Fibroblast of lung (primary cell): ENCODE measurements around the gene CCDC171. TPM values are rescaled to one million over a fixed set of nuclear protein-coding genes. Genes with fewer than 3 reads are reported as not detected.

Experiments used
- DNase-seq, 2 donors: peaks; one replicate each; pipeline versions ENCODE4 v3.0.0 to v3.0.0-alpha.2; 2010; ENCODE audit warnings: low read depth in 2 of 2
- H2AFZ ChIP-seq: 2 replicates; pipeline ENCODE4 v1.5.1; 2012; ENCODE audit warnings: low read length, control low read depth, inconsistent platforms
- H3K27ac ChIP-seq: 2 replicates; pipeline ENCODE4 v1.5.1; 2011; ENCODE audit warnings: low read length, control low read depth; ENCODE audit not compliant: insufficient read depth
- H3K27me3 ChIP-seq: 2 replicates; pipeline ENCODE4 v1.5.1; 2011; ENCODE audit warnings: mild to moderate bottlenecking, low read length; ENCODE audit not compliant: control insufficient read depth, insufficient read depth
- H3K36me3 ChIP-seq: 2 replicates; pipeline ENCODE4 v1.5.1; 2011; ENCODE audit warnings: low read length; ENCODE audit not compliant: control insufficient read depth, insufficient read depth
- H3K4me1 ChIP-seq: 2 replicates; pipeline ENCODE4 v1.5.1; 2011; ENCODE audit warnings: low read length; ENCODE audit not compliant: control insufficient read depth, insufficient read depth; ENCODE audit errors: extremely low read depth
- H3K4me2 ChIP-seq: 2 replicates; pipeline ENCODE4 v1.5.1; 2011; ENCODE audit warnings: low read length, control low read depth; ENCODE audit not compliant: insufficient read depth; ENCODE audit errors: extremely low read depth
- H3K4me3 ChIP-seq, 4 experiments: fragments of 200-600 bp in 1 of 4; sonication (generic) in 1 of 4; replicated peaks in 1 of 4; 2 replicates each; pipeline ENCODE4 v1.5.1; 2011 to 2016; ENCODE audit warnings: low read length in 4 of 4, low read depth in 3 of 4, mild to moderate bottlenecking in 3 of 4, control low read depth in 2 of 4, inconsistent platforms in 1 of 4, mixed read lengths in 1 of 4; ENCODE audit not compliant: insufficient read depth in 1 of 4; ENCODE audit errors: control extremely low read depth in 1 of 4
- H3K79me2 ChIP-seq: 2 replicates; pipeline ENCODE4 v1.5.1; 2012; ENCODE audit warnings: mild to moderate bottlenecking, low read length, inconsistent platforms; ENCODE audit not compliant: control insufficient read depth, insufficient read depth
- H3K9ac ChIP-seq: 2 replicates; pipeline ENCODE4 v1.5.1; 2011; ENCODE audit warnings: mild to moderate bottlenecking, low read length, control low read depth; ENCODE audit not compliant: insufficient read depth
- H3K9me3 ChIP-seq: 2 replicates; pipeline ENCODE4 v1.5.1; 2012; ENCODE audit warnings: low read depth, low read length; ENCODE audit not compliant: control insufficient read depth, insufficient read depth
- H4K20me1 ChIP-seq: 2 replicates; pipeline ENCODE4 v1.5.1; 2011; ENCODE audit warnings: low read length; ENCODE audit not compliant: control insufficient read depth, insufficient read depth; ENCODE audit errors: extremely low read depth
- EZH2 ChIP-seq: IDR thresholded peaks from 2 replicates; pipeline ENCODE4 v1.5.1; 2012; ENCODE audit warnings: low read length, control low read depth, mild to moderate bottlenecking; ENCODE audit errors: missing control alignments
- polyA plus RNA-seq, 2 donors: library from polyadenylated mRNA; depleted of rRNA in 1 of 2; stranded (reverse) in 1 of 2; unstranded in 1 of 2; fragments of >200 nt; gene quantifications; 2 replicates each; pipeline ENCODE4 v1.2.1, GENCODE V29; 2011 to 2012; ENCODE audit warnings: missing spikeins in 1 of 2
- total RNA-seq: library from RNA; depleted of rRNA; stranded (reverse); fragments of >200 nt; gene quantifications from 2 replicates; pipeline ENCODE4 v1.2.1, GENCODE V29; 2014
- TF ChIP-seq, protein P1 (sequence below), 2 donors: IDR thresholded peaks in 1 of 2; conservative IDR thresholded peaks in 1 of 2; 1 replicate in 1 of 2; 2 replicates in 1 of 2; pipeline ENCODE4 v1.5.1; 2011 to 2012; ENCODE audit warnings: low read length in 2 of 2, control low read depth in 1 of 2, inconsistent platforms in 1 of 2, low read depth in 1 of 2, mild to moderate bottlenecking in 1 of 2

The CCDC171 gene
- total and polyA plus RNA-seq, 2 donors (not counting 1 experiment from before 2014, with no cell fraction given) = 0.62 to 4.8 TPM

GRCh38 chr9:16013826-16014225, 461.0 kb downstream of the CCDC171 start:
- peak in 1 of 2 donors; percentile 13 for DNase-seq
- TF ChIP-seq EZH2 = no peak
- TF ChIP-seq, protein P1, sequence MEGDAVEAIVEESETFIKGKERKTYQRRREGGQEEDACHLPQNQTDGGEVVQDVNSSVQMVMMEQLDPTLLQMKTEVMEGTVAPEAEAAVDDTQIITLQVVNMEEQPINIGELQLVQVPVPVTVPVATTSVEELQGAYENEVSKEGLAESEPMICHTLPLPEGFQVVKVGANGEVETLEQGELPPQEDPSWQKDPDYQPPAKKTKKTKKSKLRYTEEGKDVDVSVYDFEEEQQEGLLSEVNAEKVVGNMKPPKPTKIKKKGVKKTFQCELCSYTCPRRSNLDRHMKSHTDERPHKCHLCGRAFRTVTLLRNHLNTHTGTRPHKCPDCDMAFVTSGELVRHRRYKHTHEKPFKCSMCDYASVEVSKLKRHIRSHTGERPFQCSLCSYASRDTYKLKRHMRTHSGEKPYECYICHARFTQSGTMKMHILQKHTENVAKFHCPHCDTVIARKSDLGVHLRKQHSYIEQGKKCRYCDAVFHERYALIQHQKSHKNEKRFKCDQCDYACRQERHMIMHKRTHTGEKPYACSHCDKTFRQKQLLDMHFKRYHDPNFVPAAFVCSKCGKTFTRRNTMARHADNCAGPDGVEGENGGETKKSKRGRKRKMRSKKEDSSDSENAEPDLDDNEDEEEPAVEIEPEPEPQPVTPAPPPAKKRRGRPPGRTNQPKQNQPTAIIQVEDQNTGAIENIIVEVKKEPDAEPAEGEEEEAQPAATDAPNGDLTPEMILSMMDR (conservative IDR thresholded peaks at IDR 0.05 in 1 of 2, IDR thresholded peaks at IDR 0.05 in 1 of 2; ENCODE audit: low read depth in 1 of 2, low read length in 2 of 2) = no peak
- H3K27ac ChIP-seq = no peak overlapping the region
- no peak overlapping the region for H3K9ac ChIP-seq
- H3K27me3 ChIP-seq = no peaks in the 10 kb centered on the region
- H2AFZ ChIP-seq = no peak overlapping the region
- no peaks in the 10 kb centered on the region for H3K4me1 ChIP-seq
- H3K36me3 ChIP-seq = no peaks in the 10 kb centered on the region
- H3K9me3 ChIP-seq = no peaks in the 10 kb centered on the region
- H4K20me1 ChIP-seq = no peaks in the 10 kb centered on the region
- H3K4me3 ChIP-seq = no peak overlapping the region
- H3K4me2 ChIP-seq = no peak overlapping the region
- H3K79me2 ChIP-seq = no peaks in the 10 kb centered on the region

GRCh38 chr9:16022228-16022627, 469.4 kb downstream of the CCDC171 start:
- no peak overlapping the region for H2AFZ ChIP-seq
- H3K36me3 ChIP-seq = no peaks in the 10 kb centered on the region
- H3K9ac ChIP-seq = no peak overlapping the region
- no peaks in the 10 kb centered on the region for H4K20me1 ChIP-seq
- H3K4me3 ChIP-seq = no peak overlapping the region
- H3K79me2 ChIP-seq = no peaks in the 10 kb centered on the region
- H3K27me3 ChIP-seq = no peaks in the 10 kb centered on the region
- TF ChIP-seq, protein P1 (conservative IDR thresholded peaks at IDR 0.05 in 1 of 2, IDR thresholded peaks at IDR 0.05 in 1 of 2; ENCODE audit: low read depth in 1 of 2, low read length in 2 of 2) = no peak
- TF ChIP-seq EZH2 = no peak
- no peak for DNase-seq
- H3K4me2 ChIP-seq = no peak overlapping the region
- no peaks in the 10 kb centered on the region for H3K4me1 ChIP-seq
- no peak overlapping the region for H3K27ac ChIP-seq
- H3K9me3 ChIP-seq = no peaks in the 10 kb centered on the region

DNA sequence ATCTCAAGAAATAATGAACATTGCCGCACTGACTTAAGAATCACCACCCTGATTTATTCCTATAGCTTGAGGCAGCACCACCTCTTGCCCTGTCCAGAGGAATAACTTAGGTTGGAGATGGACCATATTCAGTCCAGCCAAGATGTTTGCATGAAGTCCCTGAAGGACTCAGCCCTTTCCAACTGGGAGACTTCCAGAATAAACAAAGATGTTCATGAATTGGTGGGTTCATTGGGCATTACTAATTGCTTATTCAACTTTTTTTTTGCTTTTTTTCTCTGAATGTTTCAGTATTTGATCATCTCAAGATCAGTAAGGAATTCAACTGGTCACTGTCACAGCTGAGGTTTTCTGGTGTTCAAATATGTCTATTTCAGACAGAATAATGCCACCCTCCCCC, 470.6 kb downstream of the CCDC171 start:
- Histone ChIP-seq H3K36me3 (no peaks in the 10 kb centered on the region), H3K27ac (no peak overlapping the region), H3K4me3 (no peak overlapping the region), H4K20me1 (no peaks in the 10 kb centered on the region), H3K4me2 (no peak overlapping the region), H3K79me2 (no peaks in the 10 kb centered on the region), H3K9me3 (no peaks in the 10 kb centered on the region), H3K27me3 (no peaks in the 10 kb centered on the region), H3K9ac (no peak overlapping the region), H2AFZ (no peak overlapping the region), H3K4me1 (peaks cover 2% of the 10 kb centered on the region)
- DNase-seq = peak; percentile 81 to 94
- TF ChIP-seq, protein P1 (conservative IDR thresholded peaks at IDR 0.05 in 1 of 2, IDR thresholded peaks at IDR 0.05 in 1 of 2; ENCODE audit: low read depth in 1 of 2, low read length in 2 of 2) = no peak
- no peak for TF ChIP-seq EZH2

Other genes with a start within 250 kb of the CCDC171 start
- 12.1 and 16.8 TPM in 2 replicates for gene TTC39B, start 245.8 kb upstream of the CCDC171 start, total RNA-seq
- gene TTC39B, start 245.8 kb upstream of the CCDC171 start, polyA plus RNA-seq = 4.1 and 6.2 TPM in 2 replicates
- 33.1 and 43.4 TPM in 2 replicates for gene SNAPC3, start 130.2 kb upstream of the CCDC171 start, total RNA-seq
- gene SNAPC3, start 130.2 kb upstream of the CCDC171 start, polyA plus RNA-seq = 37.9 and 54.9 TPM in 2 replicates
- 65.2 and 73.3 TPM in 2 replicates for gene PSIP1, start 42.1 kb upstream of the CCDC171 start, total RNA-seq
- 51.2 and 57.0 TPM in 2 replicates for gene PSIP1, start 42.1 kb upstream of the CCDC171 start, polyA plus RNA-seq